GM12872 (cell line): Measurements from ENCODE around the gene LRRC71.

Source experiments
- CTCF ChIP-seq: IDR thresholded peaks from 3 replicates; pipeline ENCODE4 v1.5.1; 2011; ENCODE audit warnings: low read depth, mild to moderate bottlenecking, low read length, moderate library complexity; ENCODE audit not compliant: insufficient read depth

LRRC71 gene

GRCh38 chr1:156921053-156921529 is 659 bp downstream of the LRRC71 start:
- TF ChIP-seq CTCF, result no peak

GRCh38 chr1:156922986-156923669 is 2.7 kb downstream of the LRRC71 start:
- no peak for TF ChIP-seq CTCF

- TF ChIP-seq CTCF, result no peak
Observed at GRCh38 chr1:156923670-156924477, 3.4 kb downstream of the LRRC71 start.

- TF ChIP-seq CTCF, result no peak
Observed at GRCh38 chr1:156924478-156925153, 4.2 kb downstream of the LRRC71 start.

GRCh38 chr1:156925154-156926010 is 5.0 kb downstream of the LRRC71 start:
- no peak for TF ChIP-seq CTCF

GRCh38 chr1:156926175-156926574 is 5.7 kb downstream of the LRRC71 start:
- no peak for TF ChIP-seq CTCF
